ENCODE measurements around the gene UQCRC1.

GRCh38 chr3:48572517-48572916 is 36.9 kb downstream of the UQCRC1 start:
- no peak for TF ChIP-seq CTCF (IDR thresholded peaks at IDR 0.05)
- TF ChIP-seq POLR2A (IDR thresholded peaks at IDR 0.05) = no peak
- no peak for TF ChIP-seq EP300 (IDR thresholded peaks at IDR 0.05)

Data from tibial nerve (tissue), 4 donors.